Measurements from ENCODE around the gene TNNT1.

The TNNT1 gene

GRCh38 chr19:55094456-55095259 lies 54.3 kb downstream of the TNNT1 start:
- Histone ChIP-seq H3K9me3 (ENCODE audit: control insufficient read depth in 2 of 2, low read length in 2 of 2) (no peaks in the 10 kb centered on the region), H3K4me1 (ENCODE audit: control insufficient read depth, insufficient read depth, low read length) (peaks cover 16% of the 10 kb centered on the region), H3K27me3 (ENCODE audit: control insufficient read depth in 1 of 2, insufficient read depth in 2 of 2, low read length in 2 of 2) (no peaks in the 10 kb centered on the region), H3K9ac (ENCODE audit: low read length in 2 of 2) (no peak overlapping the region), H3K27ac (ENCODE audit: low read length) (peak overlapping the region; percentile 31), H3K36me3 (ENCODE audit: control insufficient read depth in 2 of 2, insufficient read depth in 2 of 2, low read length in 2 of 2) (peaks cover 39 to 45% of the 10 kb centered on the region in 2 donors), H3K4me3 (ENCODE audit: low read length in 2 of 2) (no peak overlapping the region)

- Histone ChIP-seq H3K4me1 (ENCODE audit: control insufficient read depth, insufficient read depth, low read length) (peaks cover 17% of the 10 kb centered on the region), H3K9me3 (ENCODE audit: control insufficient read depth in 2 of 2, low read length in 2 of 2) (no peaks in the 10 kb centered on the region), H3K27me3 (ENCODE audit: control insufficient read depth in 1 of 2, insufficient read depth in 2 of 2, low read length in 2 of 2) (no peaks in the 10 kb centered on the region), H3K9ac (ENCODE audit: low read length in 2 of 2) (no peak overlapping the region), H3K4me3 (ENCODE audit: low read length in 2 of 2) (no peak overlapping the region), H3K36me3 (ENCODE audit: control insufficient read depth in 2 of 2, insufficient read depth in 2 of 2, low read length in 2 of 2) (peaks cover 31 to 36% of the 10 kb centered on the region in 2 donors), H3K27ac (ENCODE audit: low read length) (no peak overlapping the region)
Measured at GRCh38 chr19:55092423-55093318, 56.3 kb downstream of the TNNT1 start.

- Histone ChIP-seq H3K36me3 (ENCODE audit: control insufficient read depth in 2 of 2, insufficient read depth in 2 of 2, low read length in 2 of 2) (peaks cover 30 to 36% of the 10 kb centered on the region in 2 donors), H3K9ac (ENCODE audit: low read length in 2 of 2) (no peak overlapping the region), H3K27ac (ENCODE audit: low read length) (no peak overlapping the region), H3K4me1 (ENCODE audit: control insufficient read depth, insufficient read depth, low read length) (peaks cover 24% of the 10 kb centered on the region), H3K4me3 (ENCODE audit: low read length in 2 of 2) (no peak overlapping the region), H3K9me3 (ENCODE audit: control insufficient read depth in 2 of 2, low read length in 2 of 2) (no peaks in the 10 kb centered on the region), H3K27me3 (ENCODE audit: control insufficient read depth in 1 of 2, insufficient read depth in 2 of 2, low read length in 2 of 2) (no peaks in the 10 kb centered on the region)
Measured at GRCh38 chr19:55091955-55092354, 57.1 kb downstream of the TNNT1 start.

GRCh38 chr19:55091126-55091910 lies 57.7 kb downstream of the TNNT1 start:
- Histone ChIP-seq H3K4me3 (ENCODE audit: low read length in 2 of 2) (no peak overlapping the region), H3K27me3 (ENCODE audit: control insufficient read depth in 1 of 2, insufficient read depth in 2 of 2, low read length in 2 of 2) (peaks cover 0 to under 1% of the 10 kb centered on the region in 2 donors), H3K27ac (ENCODE audit: low read length) (no peak overlapping the region), H3K9me3 (ENCODE audit: control insufficient read depth in 2 of 2, low read length in 2 of 2) (no peaks in the 10 kb centered on the region), H3K4me1 (ENCODE audit: control insufficient read depth, insufficient read depth, low read length) (peaks cover 30% of the 10 kb centered on the region), H3K9ac (ENCODE audit: low read length in 2 of 2) (no peak overlapping the region), H3K36me3 (ENCODE audit: control insufficient read depth in 2 of 2, insufficient read depth in 2 of 2, low read length in 2 of 2) (peaks cover 30 to 36% of the 10 kb centered on the region in 2 donors)

- no peak overlapping the region for H3K4me3 ChIP-seq (ENCODE audit: low read length in 2 of 2)
- peaks cover 34% of the 10 kb centered on the region for H3K4me1 ChIP-seq (ENCODE audit: control insufficient read depth, insufficient read depth, low read length)
- H3K27me3 ChIP-seq (ENCODE audit: control insufficient read depth in 1 of 2, insufficient read depth in 2 of 2, low read length in 2 of 2): peaks cover 4 to 8% of the 10 kb centered on the region in 2 donors
- no peaks in the 10 kb centered on the region for H3K9me3 ChIP-seq (ENCODE audit: control insufficient read depth in 2 of 2, low read length in 2 of 2)
- H3K36me3 ChIP-seq (ENCODE audit: control insufficient read depth in 2 of 2, insufficient read depth in 2 of 2, low read length in 2 of 2): peaks cover 29 to 36% of the 10 kb centered on the region in 2 donors
- H3K27ac ChIP-seq (ENCODE audit: low read length): no peak overlapping the region
- H3K9ac ChIP-seq (ENCODE audit: low read length in 2 of 2): no peak overlapping the region
Measured at GRCh38 chr19:55090564-55090963, 58.4 kb downstream of the TNNT1 start.

GRCh38 chr19:55089342-55089944 lies 59.6 kb downstream of the TNNT1 start:
- peaks cover 18 to 26% of the 10 kb centered on the region in 2 donors for H3K36me3 ChIP-seq (ENCODE audit: control insufficient read depth in 2 of 2, insufficient read depth in 2 of 2, low read length in 2 of 2)
- no peak overlapping the region for H3K9ac ChIP-seq (ENCODE audit: low read length in 2 of 2)
- peaks cover 34% of the 10 kb centered on the region for H3K4me1 ChIP-seq (ENCODE audit: control insufficient read depth, insufficient read depth, low read length)
- no peak overlapping the region for H3K4me3 ChIP-seq (ENCODE audit: low read length in 2 of 2)
- H3K27ac ChIP-seq (ENCODE audit: low read length): no peak overlapping the region
- H3K27me3 ChIP-seq (ENCODE audit: control insufficient read depth in 1 of 2, insufficient read depth in 2 of 2, low read length in 2 of 2): peaks cover 15 to 19% of the 10 kb centered on the region in 2 donors
- H3K9me3 ChIP-seq (ENCODE audit: control insufficient read depth in 2 of 2, low read length in 2 of 2): no peaks in the 10 kb centered on the region

- Histone ChIP-seq H3K9ac (ENCODE audit: low read length in 2 of 2) (peak overlapping the region in 1 of 2 donors; percentile 55), H3K27ac (ENCODE audit: low read length) (peak overlapping the region; percentile 24), H3K27me3 (ENCODE audit: control insufficient read depth in 1 of 2, insufficient read depth in 2 of 2, low read length in 2 of 2) (peaks cover 22 to 26% of the 10 kb centered on the region in 2 donors), H3K36me3 (ENCODE audit: control insufficient read depth in 2 of 2, insufficient read depth in 2 of 2, low read length in 2 of 2) (peaks cover 14 to 23% of the 10 kb centered on the region in 2 donors), H3K9me3 (ENCODE audit: control insufficient read depth in 2 of 2, low read length in 2 of 2) (no peaks in the 10 kb centered on the region), H3K4me1 (ENCODE audit: control insufficient read depth, insufficient read depth, low read length) (peaks cover 32% of the 10 kb centered on the region), H3K4me3 (ENCODE audit: low read length in 2 of 2) (no peak overlapping the region)
Measured at GRCh38 chr19:55088543-55089341, 60.3 kb downstream of the TNNT1 start.

- Histone ChIP-seq H3K9me3 (ENCODE audit: control insufficient read depth in 2 of 2, low read length in 2 of 2) (no peaks in the 10 kb centered on the region), H3K4me3 (ENCODE audit: low read length in 2 of 2) (peak overlapping the region in 1 of 2 donors; percentile 71), H3K27me3 (ENCODE audit: control insufficient read depth in 1 of 2, insufficient read depth in 2 of 2, low read length in 2 of 2) (peaks cover 27 to 33% of the 10 kb centered on the region in 2 donors), H3K9ac (ENCODE audit: low read length in 2 of 2) (peak overlapping the region in 1 of 2 donors; percentile 55), H3K4me1 (ENCODE audit: control insufficient read depth, insufficient read depth, low read length) (peaks cover 32% of the 10 kb centered on the region), H3K36me3 (ENCODE audit: control insufficient read depth in 2 of 2, insufficient read depth in 2 of 2, low read length in 2 of 2) (peaks cover 14 to 23% of the 10 kb centered on the region in 2 donors), H3K27ac (ENCODE audit: low read length) (peak overlapping the region; percentile 24)
Measured at GRCh38 chr19:55088021-55088451, 61.0 kb downstream of the TNNT1 start.

GRCh38 chr19:55087542-55087901 lies 61.5 kb downstream of the TNNT1 start:
- Histone ChIP-seq H3K4me3 (ENCODE audit: low read length in 2 of 2) (peak overlapping the region; percentile 21 to 71), H3K27ac (ENCODE audit: low read length) (no peak overlapping the region), H3K9me3 (ENCODE audit: control insufficient read depth in 2 of 2, low read length in 2 of 2) (no peaks in the 10 kb centered on the region), H3K36me3 (ENCODE audit: control insufficient read depth in 2 of 2, insufficient read depth in 2 of 2, low read length in 2 of 2) (peaks cover 12 to 20% of the 10 kb centered on the region in 2 donors), H3K4me1 (ENCODE audit: control insufficient read depth, insufficient read depth, low read length) (peaks cover 33% of the 10 kb centered on the region), H3K27me3 (ENCODE audit: control insufficient read depth in 1 of 2, insufficient read depth in 2 of 2, low read length in 2 of 2) (peaks cover 31 to 38% of the 10 kb centered on the region in 2 donors), H3K9ac (ENCODE audit: low read length in 2 of 2) (no peak overlapping the region)

All from stomach smooth muscle (tissue), 2 donors.